Central memory CD8-positive, alpha-beta T cell (primary cell): ENCODE results near the gene GPX8.

Experiments used
- ATAC-seq: fragments of 150-1000 bp; cut with Tn5 transposase; replicated peaks from 2 replicates; pipeline ENCODE4 v1.10.0; 2022; ENCODE audit warnings: mild to moderate bottlenecking, moderate FRiP score, moderate number of reproducible peaks; ENCODE audit not compliant: poor library complexity, severe bottlenecking; ENCODE audit errors: extremely low read depth
- DNase-seq, 2 donors: peaks; one replicate each; pipeline ENCODE4 v3.0.0; 2021; ENCODE audit warnings: low spot score in 2 of 2
- H3K27ac Mint-ChIP-seq: one replicate; pipeline ENCODE4 v1.8.0; 2022; ENCODE audit warnings: low read depth, mild to moderate bottlenecking, moderate library complexity, mixed read lengths
- H3K27me3 Mint-ChIP-seq: one replicate; pipeline ENCODE4 v1.8.0; 2022; ENCODE audit warnings: mixed read lengths
- H3K36me3 Mint-ChIP-seq: one replicate; pipeline ENCODE4 v1.8.0; 2022; ENCODE audit warnings: mild to moderate bottlenecking, moderate library complexity, mixed read lengths; ENCODE audit not compliant: insufficient read depth
- H3K4me1 Mint-ChIP-seq: one replicate; pipeline ENCODE4 v1.8.0; 2022; ENCODE audit warnings: mixed read lengths
- H3K4me3 Mint-ChIP-seq: one replicate; pipeline ENCODE4 v1.8.0; 2022; ENCODE audit warnings: mild to moderate bottlenecking, moderate library complexity, mixed read lengths
- H3K9me3 Mint-ChIP-seq: one replicate; pipeline ENCODE4 v1.8.0; 2022; ENCODE audit warnings: mixed read lengths

Gene GPX8, protein sequence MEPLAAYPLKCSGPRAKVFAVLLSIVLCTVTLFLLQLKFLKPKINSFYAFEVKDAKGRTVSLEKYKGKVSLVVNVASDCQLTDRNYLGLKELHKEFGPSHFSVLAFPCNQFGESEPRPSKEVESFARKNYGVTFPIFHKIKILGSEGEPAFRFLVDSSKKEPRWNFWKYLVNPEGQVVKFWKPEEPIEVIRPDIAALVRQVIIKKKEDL

GRCh38 chr5:55159763-55160492 lies at the start of gene GPX8:
GPX8 (plus strand) TSS chr5:55160171; CDS start chr5:55160193, 22 bp downstream.
- DNase-seq = no peak
- H3K9me3 Mint-ChIP-seq = no peaks in the 10 kb centered on the region
- no peak within 1 kb of the TSS for H3K27ac Mint-ChIP-seq
- H3K27me3 Mint-ChIP-seq = peaks cover 9% of the 10 kb centered on the region
- H3K36me3 Mint-ChIP-seq = no peaks in the 10 kb centered on the region
- no peak within 1 kb of the TSS for H3K4me3 Mint-ChIP-seq
- ATAC-seq = peak; percentile 56
- no peaks in the 10 kb centered on the region for H3K4me1 Mint-ChIP-seq

DNA sequence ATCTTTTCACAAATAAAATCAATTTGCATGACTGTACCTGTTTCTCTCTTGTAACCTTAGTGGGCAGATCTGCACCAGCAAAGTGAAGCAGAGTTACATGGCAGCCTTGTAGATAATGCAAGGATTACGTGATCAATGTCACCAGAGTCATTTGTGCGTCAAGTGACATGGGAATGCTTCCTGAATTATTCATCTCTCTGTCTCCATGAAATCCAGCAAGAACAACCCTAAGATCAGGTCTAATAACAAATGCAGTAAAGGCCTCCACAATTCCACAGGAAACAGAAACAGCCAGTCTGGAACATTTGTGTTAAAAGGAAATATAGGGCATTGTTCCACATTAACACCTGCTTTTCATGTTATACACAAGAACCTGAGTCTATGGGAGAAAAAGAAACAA lies 49.8 kb upstream of the GPX8 start:
- ATAC-seq = no peak
- H3K36me3 Mint-ChIP-seq = peaks cover 56% of the 10 kb centered on the region
- H3K27me3 Mint-ChIP-seq = no peaks in the 10 kb centered on the region
- no peaks in the 10 kb centered on the region for H3K9me3 Mint-ChIP-seq
- peaks cover 55% of the 10 kb centered on the region for H3K4me1 Mint-ChIP-seq
- no peak overlapping the region for H3K27ac Mint-ChIP-seq
- DNase-seq = no peak
- no peak overlapping the region for H3K4me3 Mint-ChIP-seq

GRCh38 chr5:55113327-55113726 lies 46.6 kb upstream of the GPX8 start:
- no peak overlapping the region for H3K4me3 Mint-ChIP-seq
- H3K4me1 Mint-ChIP-seq = peaks cover 31% of the 10 kb centered on the region
- no peak for ATAC-seq
- H3K9me3 Mint-ChIP-seq = no peaks in the 10 kb centered on the region
- H3K27ac Mint-ChIP-seq = peak overlapping the region; percentile 16
- H3K36me3 Mint-ChIP-seq = peaks cover 30% of the 10 kb centered on the region
- no peaks in the 10 kb centered on the region for H3K27me3 Mint-ChIP-seq
- DNase-seq = no peak

DNA sequence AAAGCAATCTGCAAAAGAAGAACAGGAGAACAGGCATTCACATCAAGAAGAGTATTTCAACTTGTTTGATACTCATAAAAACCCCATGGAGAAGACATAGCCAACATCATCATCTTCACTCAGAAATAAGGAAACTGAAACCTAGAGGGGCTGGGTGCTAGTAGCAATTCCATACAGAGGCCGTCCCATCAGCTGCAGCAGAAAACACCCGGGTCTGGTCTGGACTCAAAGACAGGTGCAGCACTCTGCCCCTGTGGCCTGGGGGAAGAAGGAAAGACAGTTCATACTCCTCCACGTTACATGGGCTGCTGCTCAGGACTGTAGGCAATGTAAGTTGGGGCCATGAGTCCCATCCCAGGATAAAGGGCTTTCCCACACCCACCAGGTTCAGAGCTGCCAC lies 45.9 kb upstream of the GPX8 start:
- Mint-ChIP-seq H3K36me3 (peaks cover 23% of the 10 kb centered on the region), H3K27ac (peak overlapping the region; percentile 16), H3K4me3 (no peak overlapping the region), H3K27me3 (no peaks in the 10 kb centered on the region), H3K9me3 (no peaks in the 10 kb centered on the region), H3K4me1 (peaks cover 24% of the 10 kb centered on the region)
- ATAC-seq (no peak), DNase-seq (no peak)

DNA sequence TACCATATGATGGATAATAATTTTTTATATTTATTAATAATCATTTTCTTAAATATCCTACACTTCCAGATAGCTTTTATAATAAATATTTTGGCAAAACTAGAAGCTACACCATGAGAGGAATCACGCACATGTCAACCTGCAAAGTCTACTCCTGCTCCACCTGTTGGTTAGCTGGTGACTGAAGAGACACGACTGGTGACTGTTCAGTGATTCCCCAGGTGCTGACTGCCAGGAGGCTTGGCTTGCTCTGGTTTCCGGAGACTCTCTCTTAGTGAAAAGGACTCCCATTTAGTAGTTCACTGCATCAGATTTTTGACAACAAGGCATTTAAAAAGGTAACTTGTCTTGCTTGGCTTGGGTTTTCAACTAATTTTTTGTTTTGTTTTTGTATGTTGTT lies 36.6 kb upstream of the GPX8 start:
- DNase-seq = no peak
- no peak for ATAC-seq
- Mint-ChIP-seq H3K36me3 (no peaks in the 10 kb centered on the region), H3K27ac (no peak overlapping the region), H3K27me3 (no peaks in the 10 kb centered on the region), H3K9me3 (no peaks in the 10 kb centered on the region), H3K4me3 (no peak overlapping the region), H3K4me1 (no peaks in the 10 kb centered on the region)

DNA sequence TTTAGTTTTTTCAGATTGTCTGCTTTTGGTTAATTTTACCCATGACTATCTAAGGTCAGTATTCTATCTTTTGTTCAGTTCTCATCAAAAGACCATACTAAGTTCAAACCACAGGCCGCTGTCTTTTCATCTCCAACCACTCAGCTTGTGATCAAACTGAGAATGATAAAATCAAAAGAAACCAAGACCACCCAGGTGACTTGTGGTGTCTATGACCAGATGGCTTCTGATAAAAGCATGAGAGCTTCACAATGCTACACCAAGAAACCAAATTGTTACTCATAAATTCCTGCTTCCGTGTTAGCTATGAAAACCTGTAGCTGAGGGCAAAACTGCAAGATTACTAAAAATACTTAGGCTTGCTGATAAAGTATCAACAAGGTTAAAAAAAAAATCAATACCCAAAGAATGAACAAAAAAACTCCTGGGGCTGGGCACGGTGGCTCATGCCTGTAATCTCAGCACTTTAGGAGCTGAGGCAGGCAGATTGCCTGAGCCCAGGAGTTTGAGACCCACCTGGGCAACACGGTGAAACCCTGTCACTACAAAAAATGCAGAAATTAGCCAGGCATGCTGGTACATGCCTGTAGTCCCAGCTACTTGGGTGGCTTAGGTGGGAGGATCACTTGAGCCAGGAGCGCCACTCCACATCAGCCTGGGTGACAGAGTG lies 25.8 kb upstream of the GPX8 start:
- peaks cover under 1% of the 10 kb centered on the region for H3K36me3 Mint-ChIP-seq
- no peak for DNase-seq
- no peaks in the 10 kb centered on the region for H3K9me3 Mint-ChIP-seq
- no peak overlapping the region for H3K4me3 Mint-ChIP-seq
- no peaks in the 10 kb centered on the region for H3K27me3 Mint-ChIP-seq
- peaks cover 14% of the 10 kb centered on the region for H3K4me1 Mint-ChIP-seq
- no peak overlapping the region for H3K27ac Mint-ChIP-seq
- peak; percentile 24 for ATAC-seq

- DNase-seq (no peak), ATAC-seq (no peak)
- no peak overlapping the region for H3K27ac Mint-ChIP-seq
- no peaks in the 10 kb centered on the region for H3K27me3 Mint-ChIP-seq
- H3K4me1 Mint-ChIP-seq = peaks cover 21% of the 10 kb centered on the region
- peaks cover 1% of the 10 kb centered on the region for H3K36me3 Mint-ChIP-seq
- no peak overlapping the region for H3K4me3 Mint-ChIP-seq
- H3K9me3 Mint-ChIP-seq = no peaks in the 10 kb centered on the region
These were observed 23.4 kb upstream of the GPX8 start for GRCh38 chr5:55136521-55136920.

- ATAC-seq = no peak
- H3K4me1 Mint-ChIP-seq = peaks cover 18% of the 10 kb centered on the region
- DNase-seq = no peak
- peak overlapping the region; percentile 23 for H3K27ac Mint-ChIP-seq
- no peak overlapping the region for H3K4me3 Mint-ChIP-seq
- H3K9me3 Mint-ChIP-seq = no peaks in the 10 kb centered on the region
- no peaks in the 10 kb centered on the region for H3K27me3 Mint-ChIP-seq
- H3K36me3 Mint-ChIP-seq = peaks cover 1% of the 10 kb centered on the region
These were observed 18.9 kb upstream of the GPX8 start for GRCh38 chr5:55140908-55141665.

- peak overlapping the region; percentile 23 for H3K27ac Mint-ChIP-seq
These were observed 17.9 kb upstream of the GPX8 start for GRCh38 chr5:55141945-55142690.

GRCh38 chr5:55143624-55144023 lies 16.3 kb upstream of the GPX8 start:
- peaks cover 1% of the 10 kb centered on the region for H3K36me3 Mint-ChIP-seq
- no peak overlapping the region for H3K4me3 Mint-ChIP-seq
- no peak for ATAC-seq

More at GRCh38 chr5:55141945-55142690, 17.9 kb upstream of the GPX8 start:
- peak; percentile 66 for ATAC-seq
- no peaks in the 10 kb centered on the region for H3K27me3 Mint-ChIP-seq
- H3K4me1 Mint-ChIP-seq = peaks cover 23% of the 10 kb centered on the region
- H3K4me3 Mint-ChIP-seq = peak overlapping the region; percentile 39
- no peaks in the 10 kb centered on the region for H3K9me3 Mint-ChIP-seq
- DNase-seq = no peak
- H3K36me3 Mint-ChIP-seq = peaks cover 1% of the 10 kb centered on the region

DNA sequence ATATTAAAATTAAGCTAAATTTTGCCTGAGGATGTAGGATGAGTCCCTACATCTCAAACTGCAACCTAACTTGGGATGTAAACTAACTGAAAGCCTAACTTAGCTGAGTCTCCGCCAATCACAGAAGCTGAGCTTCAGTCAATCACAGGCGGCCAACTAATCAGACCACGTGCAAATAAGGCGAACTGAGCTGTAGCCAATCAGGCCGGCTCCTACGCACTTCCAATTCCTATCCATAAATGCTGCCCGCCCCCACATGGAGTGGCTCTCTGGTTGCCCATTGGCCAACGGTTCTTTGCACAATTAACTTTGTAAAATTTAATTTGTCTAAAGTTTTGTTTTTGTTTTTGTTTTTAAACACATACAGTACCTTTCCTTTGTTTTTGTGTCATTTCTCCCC lies 13.9 kb upstream of the GPX8 start:
- no peaks in the 10 kb centered on the region for H3K27me3 Mint-ChIP-seq
- peaks cover 20% of the 10 kb centered on the region for H3K4me1 Mint-ChIP-seq
- H3K36me3 Mint-ChIP-seq = no peaks in the 10 kb centered on the region
- DNase-seq = no peak
- ATAC-seq = no peak
- H3K27ac Mint-ChIP-seq = no peak overlapping the region
- H3K9me3 Mint-ChIP-seq = no peaks in the 10 kb centered on the region
- H3K4me3 Mint-ChIP-seq = peak overlapping the region; percentile 42

More at GRCh38 chr5:55143624-55144023, 16.3 kb upstream of the GPX8 start:
- H3K9me3 Mint-ChIP-seq = no peaks in the 10 kb centered on the region
- DNase-seq = no peak
- no peaks in the 10 kb centered on the region for H3K27me3 Mint-ChIP-seq
- H3K4me1 Mint-ChIP-seq = peaks cover 23% of the 10 kb centered on the region
- no peak overlapping the region for H3K27ac Mint-ChIP-seq
